Activated effector memory CD4-positive, alpha-beta T cell treated with anti-CD3 and anti-CD28 coated beads, Interleukin-2, amount 50 U/mL, for 16 hours (primary cell): ENCODE measurements around the gene OTOS.

Source experiments
- DNase-seq: peaks from one replicate; pipeline ENCODE4 v3.0.0-alpha.2; 2020

Gene OTOS

GRCh38 chr2:240111253-240111652, 29.2 kb downstream of the OTOS start:
- DNase-seq, result no peak

GRCh38 chr2:240109386-240109785, 31.1 kb downstream of the OTOS start:
- no peak for DNase-seq

- no peak for DNase-seq
Observed at GRCh38 chr2:240107477-240107796, 33.0 kb downstream of the OTOS start.

- no peak for DNase-seq
Observed at GRCh38 chr2:240106765-240107476, 33.5 kb downstream of the OTOS start.

- DNase-seq, result no peak
Observed at GRCh38 chr2:240105982-240106381, 34.5 kb downstream of the OTOS start.

GRCh38 chr2:240103136-240103535, 37.3 kb downstream of the OTOS start:
- DNase-seq, result no peak

- no peak for DNase-seq
Observed at GRCh38 chr2:240098349-240098748, 42.1 kb downstream of the OTOS start.

- DNase-seq, result no peak
Observed at GRCh38 chr2:240095556-240096523, 44.6 kb downstream of the OTOS start.

GRCh38 chr2:240089306-240089705, 51.2 kb downstream of the OTOS start:
- DNase-seq, result no peak
